ENCODE data around the gene CES3.
A peak's percentile ranks its signal among the peaks of the same experiment; 100 is the strongest.

Gene CES3

DNA sequence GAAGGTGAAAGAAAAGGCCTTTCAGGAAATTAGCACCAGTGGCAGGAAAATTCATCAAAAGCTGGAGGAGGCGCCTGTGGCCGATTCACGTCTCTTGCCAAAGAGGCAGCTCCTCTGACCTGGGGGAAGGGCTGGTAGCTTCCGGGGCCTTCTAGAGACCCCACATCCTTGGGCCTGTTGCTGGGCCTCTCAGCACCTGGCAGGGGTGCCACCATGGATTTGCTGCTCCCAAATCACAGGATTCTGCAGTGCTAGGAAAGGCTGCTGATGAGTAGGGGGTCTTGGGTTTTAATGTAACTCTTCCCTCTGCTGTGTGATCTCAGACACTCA lies 56.3 kb downstream of the CES3 start:
- peaks cover 13% of the 10 kb centered on the region for H3K4me1 ChIP-seq (ENCODE audit: insufficient read depth, insufficient read length)
- no peak overlapping the region for H3K9ac ChIP-seq (ENCODE audit: insufficient read length, low read depth)
- no peak for TF ChIP-seq ZNF274 (IDR thresholded peaks at IDR 0.05; ENCODE audit: low read depth, low read length)
- no peak for TF ChIP-seq YY1 (IDR thresholded peaks at IDR 0.05; ENCODE audit: insufficient read depth, insufficient read length)
- no peak for TF ChIP-seq SUZ12 (IDR thresholded peaks at IDR 0.05; ENCODE audit: extremely low read depth, insufficient read depth, insufficient read length)
- H3K27me3 ChIP-seq (ENCODE audit: insufficient read depth, insufficient read length), result peaks cover 27% of the 10 kb centered on the region
- no peak for DNase-seq (ENCODE audit: low read depth, low spot score)
- H3K4me3 ChIP-seq (ENCODE audit: insufficient read length, low read depth), result no peak overlapping the region
- H3K9me3 ChIP-seq (ENCODE audit: insufficient read depth, low read length), result no peaks in the 10 kb centered on the region
- H3K36me3 ChIP-seq (ENCODE audit: insufficient read depth, insufficient read length, low read length), result no peaks in the 10 kb centered on the region

DNA sequence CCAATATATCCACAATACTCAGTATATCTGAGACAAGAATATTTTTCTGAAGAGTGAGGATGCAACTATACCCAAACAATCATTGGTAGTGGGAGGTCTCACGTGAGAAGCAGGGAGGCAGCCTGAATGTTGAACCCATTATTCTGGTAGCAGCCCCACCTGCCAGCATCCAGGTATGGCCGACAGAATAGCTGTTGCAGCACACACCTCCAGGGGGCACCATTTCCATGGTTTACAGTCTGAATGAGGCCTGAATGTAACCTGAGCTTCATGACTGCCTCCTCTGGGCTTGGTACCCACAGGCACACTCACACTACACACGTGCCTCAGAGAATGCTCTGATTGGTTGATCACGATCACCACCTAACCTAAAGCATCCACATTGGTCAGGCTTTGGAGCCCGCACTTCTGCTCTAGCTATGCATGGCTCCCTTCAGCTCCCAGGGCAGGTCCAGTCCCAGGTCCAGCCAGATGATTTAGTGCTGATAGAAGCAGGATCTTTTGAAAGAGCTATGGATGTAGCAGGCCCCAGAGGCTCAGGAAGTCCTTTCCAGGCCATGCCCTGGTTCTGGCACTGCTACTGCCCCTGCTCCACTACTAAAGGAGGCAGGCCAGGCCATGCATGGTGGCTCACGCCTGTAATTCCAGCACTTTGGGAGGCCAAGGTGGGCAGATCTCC lies 56.9 kb downstream of the CES3 start:
- peaks cover 26% of the 10 kb centered on the region for H3K27me3 ChIP-seq (ENCODE audit: insufficient read depth, insufficient read length)
- H3K4me1 ChIP-seq (ENCODE audit: insufficient read depth, insufficient read length), result peaks cover 12% of the 10 kb centered on the region
- no peaks in the 10 kb centered on the region for H3K36me3 ChIP-seq (ENCODE audit: insufficient read depth, insufficient read length, low read length)
- TF ChIP-seq YY1 (IDR thresholded peaks at IDR 0.05; ENCODE audit: insufficient read depth, insufficient read length), result peak; percentile 6
- TF ChIP-seq ZNF274 (IDR thresholded peaks at IDR 0.05; ENCODE audit: low read depth, low read length), result no peak
- peak; percentile 89 for DNase-seq (ENCODE audit: low read depth, low spot score)
- no peaks in the 10 kb centered on the region for H3K9me3 ChIP-seq (ENCODE audit: insufficient read depth, low read length)
- no peak overlapping the region for H3K4me3 ChIP-seq (ENCODE audit: insufficient read length, low read depth)
- H3K9ac ChIP-seq (ENCODE audit: insufficient read length, low read depth), result no peak overlapping the region

DNA sequence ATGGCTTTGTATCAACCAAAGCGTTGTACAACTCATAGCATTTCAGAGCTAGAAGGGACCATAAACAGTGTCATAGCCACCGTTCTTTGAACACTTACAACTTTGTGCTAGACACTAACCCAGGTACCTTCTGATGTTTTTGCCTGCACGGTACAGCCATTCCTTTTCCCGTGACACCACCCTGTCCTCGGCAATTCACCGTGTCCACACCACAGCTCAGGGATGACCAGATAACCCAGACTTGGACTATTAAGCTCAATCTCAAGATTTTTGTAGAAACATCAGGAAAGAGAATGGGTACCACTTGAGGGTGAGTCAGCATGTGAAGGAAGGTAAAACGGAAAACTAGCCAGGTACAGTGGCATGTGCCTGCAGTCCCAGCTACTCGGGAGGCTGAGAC lies 58.1 kb downstream of the CES3 start:
- Histone ChIP-seq H3K9me3 (ENCODE audit: insufficient read depth, low read length) (no peaks in the 10 kb centered on the region), H3K36me3 (ENCODE audit: insufficient read depth, insufficient read length, low read length) (no peaks in the 10 kb centered on the region), H3K27me3 (ENCODE audit: insufficient read depth, insufficient read length) (peaks cover 14% of the 10 kb centered on the region), H3K4me3 (ENCODE audit: insufficient read length, low read depth) (no peak overlapping the region), H3K4me1 (ENCODE audit: insufficient read depth, insufficient read length) (peaks cover 6% of the 10 kb centered on the region), H3K9ac (ENCODE audit: insufficient read length, low read depth) (no peak overlapping the region)
- TF ChIP-seq ZNF274 (IDR thresholded peaks at IDR 0.05; ENCODE audit: low read depth, low read length) (no peak), SUZ12 (IDR thresholded peaks at IDR 0.05; ENCODE audit: extremely low read depth, insufficient read depth, insufficient read length) (no peak), YY1 (IDR thresholded peaks at IDR 0.05; ENCODE audit: insufficient read depth, insufficient read length) (no peak)
- no peak for DNase-seq (ENCODE audit: low read depth, low spot score)

DNA sequence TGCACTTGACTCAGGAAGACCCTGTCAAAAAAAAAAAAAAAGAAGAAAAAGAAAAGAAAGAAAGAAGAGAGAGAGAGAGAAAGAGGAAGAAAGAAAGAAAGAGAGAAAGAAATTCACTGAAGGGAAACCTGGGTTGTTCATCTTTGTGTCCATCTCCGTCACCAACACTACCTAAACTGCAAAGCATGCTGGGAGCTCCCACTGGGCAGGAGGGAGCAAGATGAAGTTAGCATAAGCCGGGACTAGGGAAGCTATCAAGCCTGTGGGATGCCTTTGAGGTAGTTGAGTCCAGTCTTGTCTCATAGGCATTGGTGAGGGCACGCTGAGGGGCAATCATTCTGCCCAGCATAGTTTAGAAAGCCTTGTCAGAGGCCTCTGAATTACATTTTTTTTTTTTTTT lies 60.3 kb downstream of the CES3 start:
- DNase-seq (ENCODE audit: low read depth, low spot score), result no peak
- Histone ChIP-seq H3K36me3 (ENCODE audit: insufficient read depth, insufficient read length, low read length) (no peaks in the 10 kb centered on the region), H3K4me1 (ENCODE audit: insufficient read depth, insufficient read length) (peaks cover 2% of the 10 kb centered on the region), H3K27me3 (ENCODE audit: insufficient read depth, insufficient read length) (no peaks in the 10 kb centered on the region), H3K4me3 (ENCODE audit: insufficient read length, low read depth) (no peak overlapping the region), H3K9me3 (ENCODE audit: insufficient read depth, low read length) (no peaks in the 10 kb centered on the region), H3K9ac (ENCODE audit: insufficient read length, low read depth) (no peak overlapping the region)
- TF ChIP-seq SUZ12 (IDR thresholded peaks at IDR 0.05; ENCODE audit: extremely low read depth, insufficient read depth, insufficient read length), result no peak
- no peak for TF ChIP-seq YY1 (IDR thresholded peaks at IDR 0.05; ENCODE audit: insufficient read depth, insufficient read length)
- no peak for TF ChIP-seq ZNF274 (IDR thresholded peaks at IDR 0.05; ENCODE audit: low read depth, low read length)

DNA sequence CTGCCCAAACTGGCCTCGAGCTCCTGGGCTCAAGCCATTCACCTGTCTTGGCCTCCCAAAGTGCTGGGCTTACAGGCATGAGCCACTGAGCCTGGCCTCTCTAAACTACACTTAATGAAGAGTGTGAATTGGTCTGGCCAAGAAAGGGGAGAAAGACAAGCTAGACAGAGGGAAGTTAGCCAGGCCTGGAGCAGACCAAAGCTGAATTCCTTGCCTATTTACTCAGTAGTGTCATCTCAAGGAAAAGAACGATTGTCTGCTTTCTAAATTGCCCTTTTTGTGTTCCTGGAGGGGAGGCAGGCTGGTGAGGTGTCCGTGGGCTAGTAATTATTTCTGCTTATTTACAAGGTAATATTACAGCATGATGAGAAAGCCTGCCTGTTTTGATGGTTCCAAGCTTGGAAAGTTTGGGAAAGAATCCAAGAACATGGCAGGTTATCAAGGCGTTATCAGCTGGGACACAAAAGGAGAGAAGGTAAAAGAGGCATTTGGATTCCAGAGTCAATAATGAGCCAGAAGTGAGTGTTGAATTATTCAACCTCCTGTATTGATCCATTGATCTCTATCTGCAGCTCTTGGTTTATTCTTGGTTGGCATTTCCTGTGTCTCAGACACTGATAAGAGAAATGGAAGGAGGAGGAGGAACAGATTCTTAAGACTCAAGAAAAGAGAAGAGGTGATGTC lies 61.6 kb downstream of the CES3 start:
- no peak overlapping the region for H3K9ac ChIP-seq (ENCODE audit: insufficient read length, low read depth)
- H3K4me3 ChIP-seq (ENCODE audit: insufficient read length, low read depth), result no peak overlapping the region
- DNase-seq (ENCODE audit: low read depth, low spot score), result no peak
- no peaks in the 10 kb centered on the region for H3K27me3 ChIP-seq (ENCODE audit: insufficient read depth, insufficient read length)
- no peaks in the 10 kb centered on the region for H3K9me3 ChIP-seq (ENCODE audit: insufficient read depth, low read length)
- H3K36me3 ChIP-seq (ENCODE audit: insufficient read depth, insufficient read length, low read length), result no peaks in the 10 kb centered on the region
- TF ChIP-seq SUZ12 (IDR thresholded peaks at IDR 0.05; ENCODE audit: extremely low read depth, insufficient read depth, insufficient read length) (no peak), YY1 (IDR thresholded peaks at IDR 0.05; ENCODE audit: insufficient read depth, insufficient read length) (no peak), ZNF274 (IDR thresholded peaks at IDR 0.05; ENCODE audit: low read depth, low read length) (no peak)
- peaks cover 2% of the 10 kb centered on the region for H3K4me1 ChIP-seq (ENCODE audit: insufficient read depth, insufficient read length)

DNA sequence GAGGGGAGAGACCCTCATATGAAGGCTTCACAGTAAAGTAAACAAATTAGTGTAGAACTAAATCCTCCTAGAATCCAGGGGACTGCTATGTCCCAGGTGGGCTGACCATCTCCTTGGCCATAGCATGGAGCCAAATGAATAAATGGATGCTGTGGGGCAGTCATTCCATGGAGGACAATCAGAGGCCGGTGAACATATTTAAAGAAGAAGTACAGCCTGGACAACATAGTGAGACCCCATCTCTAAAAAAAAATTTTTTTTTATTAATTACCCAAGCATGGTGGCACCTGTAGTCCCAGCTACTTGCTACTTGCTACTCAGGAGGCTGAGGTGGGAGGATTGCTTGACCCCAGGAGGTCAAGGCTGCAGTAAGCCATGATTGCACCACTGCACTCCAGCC lies 62.6 kb downstream of the CES3 start:
- TF ChIP-seq SUZ12 (IDR thresholded peaks at IDR 0.05; ENCODE audit: extremely low read depth, insufficient read depth, insufficient read length) (no peak), ZNF274 (IDR thresholded peaks at IDR 0.05; ENCODE audit: low read depth, low read length) (no peak), YY1 (IDR thresholded peaks at IDR 0.05; ENCODE audit: insufficient read depth, insufficient read length) (no peak)
- no peaks in the 10 kb centered on the region for H3K27me3 ChIP-seq (ENCODE audit: insufficient read depth, insufficient read length)
- no peak overlapping the region for H3K9ac ChIP-seq (ENCODE audit: insufficient read length, low read depth)
- no peaks in the 10 kb centered on the region for H3K36me3 ChIP-seq (ENCODE audit: insufficient read depth, insufficient read length, low read length)
- no peaks in the 10 kb centered on the region for H3K9me3 ChIP-seq (ENCODE audit: insufficient read depth, low read length)
- peaks cover 2% of the 10 kb centered on the region for H3K4me1 ChIP-seq (ENCODE audit: insufficient read depth, insufficient read length)
- DNase-seq (ENCODE audit: low read depth, low spot score), result no peak
- no peak overlapping the region for H3K4me3 ChIP-seq (ENCODE audit: insufficient read length, low read depth)
